Epithelial cell of esophagus (primary cell): ENCODE data around the gene PPP6C.
"Not testable (repeated sequence)": the region's sequence is repeated elsewhere in the genome, so short reads cannot be mapped to it uniquely, and the experiment has no call there.

ENCODE experiments used
- DNase-seq: peaks from one replicate; pipeline ENCODE4 v3.0.0; 2010; ENCODE audit warnings: low read depth
- H3K4me3 ChIP-seq: 2 replicates; pipeline ENCODE4 v1.5.1; 2011; ENCODE audit warnings: mild to moderate bottlenecking, low read length, control low read depth
- CTCF ChIP-seq: IDR thresholded peaks from 2 replicates; pipeline ENCODE4 v1.5.1; 2011; ENCODE audit warnings: low read depth, mild to moderate bottlenecking, low read length, control low read depth, inconsistent platforms; ENCODE audit not compliant: insufficient read depth; ENCODE audit errors: missing control alignments

The PPP6C gene

GRCh38 chr9:125119643-125120286 is 69.8 kb downstream of the PPP6C start:
- H3K4me3 ChIP-seq: no peak overlapping the region
- no peak for TF ChIP-seq CTCF
- no peak for DNase-seq

- not testable (repeated sequence) for H3K4me3 ChIP-seq, DNase-seq
Observed at GRCh38 chr9:125118696-125119095, 70.9 kb downstream of the PPP6C start.

GRCh38 chr9:125114503-125114902 is 75.1 kb downstream of the PPP6C start:
- not testable (repeated sequence) for H3K4me3 ChIP-seq, DNase-seq

- TF ChIP-seq CTCF: no peak
- DNase-seq: no peak
- no peak overlapping the region for H3K4me3 ChIP-seq
Observed at GRCh38 chr9:125110464-125110863, 79.1 kb downstream of the PPP6C start.

- not testable (repeated sequence) for H3K4me3 ChIP-seq, DNase-seq
Observed at GRCh38 chr9:125108541-125108940, 81.1 kb downstream of the PPP6C start.

- H3K4me3 ChIP-seq: no peak overlapping the region
- DNase-seq: no peak
- TF ChIP-seq CTCF: no peak
Observed at GRCh38 chr9:125106285-125106893, 83.2 kb downstream of the PPP6C start.

GRCh38 chr9:125103770-125104460 is 85.7 kb downstream of the PPP6C start:
- no peak overlapping the region for H3K4me3 ChIP-seq
- DNase-seq: no peak
- TF ChIP-seq CTCF: no peak

GRCh38 chr9:125103021-125103420 is 86.6 kb downstream of the PPP6C start:
- no peak for TF ChIP-seq CTCF
- H3K4me3 ChIP-seq: no peak overlapping the region
- no peak for DNase-seq
